HEK293 (cell line): ENCODE results near the gene MS4A18.

Experiments
- CTCF ChIA-PET: fragments of 350-600 bp; formaldehyde crosslinking; extraction: SDS; loops from one replicate; lab custom pipeline; 2021; ENCODE audit warnings: antibody characterized with exemption; lab: Yijun Ruan, JAX
- POLR2A ChIA-PET: fragments of 300-600 bp; formaldehyde crosslinking; extraction: SDS; loops from one replicate; lab custom pipeline; 2020; ENCODE audit warnings: antibody characterized with exemption, inconsistent platforms; lab: Yijun Ruan, JAX
- H3K27ac ChIP-seq: fragments of 200-500 bp; sonication (Bioruptor generic); 2 replicates; pipeline ENCODE4 v1.5.1; 2014; ENCODE audit warnings: low read depth, low read length, control low read depth, inconsistent platforms; ENCODE audit errors: extremely low read depth
- H3K36me3 ChIP-seq, 2 experiments: fragments of 200-500 bp in 1 of 2; sonication (Bioruptor generic) in 1 of 2; 1 replicate in 1 of 2; 2 replicates in 1 of 2; pipeline ENCODE4 v1.5.1; 2014 to 2017; ENCODE audit warnings: inconsistent platforms in 2 of 2, low read length in 2 of 2; ENCODE audit not compliant: control insufficient read depth in 2 of 2, insufficient read depth in 1 of 2
- H3K4me1 ChIP-seq: fragments of 200-500 bp; sonication (Bioruptor generic); 2 replicates; pipeline ENCODE4 v1.5.1; 2014; ENCODE audit warnings: mild to moderate bottlenecking, low read length, inconsistent platforms; ENCODE audit not compliant: control insufficient read depth, insufficient read depth
- H3K4me3 ChIP-seq: 2 replicates; pipeline ENCODE4 v1.5.1; 2011; ENCODE audit warnings: low read depth, mild to moderate bottlenecking, control low read depth, low read length, moderate library complexity
- H3K9me3 ChIP-seq: fragments of 200-500 bp; sonication (Bioruptor generic); 2 replicates; pipeline ENCODE4 v1.5.1; 2014; ENCODE audit warnings: low read depth, low read length, inconsistent platforms; ENCODE audit not compliant: control insufficient read depth, insufficient read depth
- EGR2 ChIP-seq: fragments of 450-650 bp; formaldehyde crosslinking; IDR thresholded peaks from 2 replicates; pipeline ENCODE4 v1.5.1; 2016; ENCODE audit warnings: low read depth, missing biosample characterization, missing genetic modification characterization
- GLI2 ChIP-seq: fragments of 450-650 bp; formaldehyde crosslinking; IDR thresholded peaks from 2 replicates; pipeline ENCODE4; 2017; ENCODE audit warnings: missing biosample characterization, missing genetic modification characterization, low read depth, borderline replicate concordance
- GLIS2 ChIP-seq: fragments of 450-650 bp; formaldehyde crosslinking; IDR thresholded peaks from 2 replicates; pipeline ENCODE4 v1.5.1; 2016; ENCODE audit warnings: missing biosample characterization, missing genetic modification characterization
- OVOL3 ChIP-seq: fragments of 450-650 bp; formaldehyde crosslinking; IDR thresholded peaks from 2 replicates; pipeline ENCODE4 v1.5.1; 2016; ENCODE audit warnings: missing biosample characterization, missing genetic modification characterization
- SCRT1 ChIP-seq: fragments of 450-650 bp; formaldehyde crosslinking; IDR thresholded peaks from 2 replicates; pipeline ENCODE4 v1.5.1; 2016; ENCODE audit warnings: missing biosample characterization, missing genetic modification characterization, borderline replicate concordance
- SCRT2 ChIP-seq: fragments of 450-650 bp; formaldehyde crosslinking; IDR thresholded peaks from 2 replicates; pipeline ENCODE4 v1.5.1; 2016; ENCODE audit warnings: missing biosample characterization, missing genetic modification characterization
- WT1 ChIP-seq: fragments of 450-650 bp; formaldehyde crosslinking; IDR thresholded peaks from 2 replicates; pipeline ENCODE4 v1.5.1; 2016; ENCODE audit warnings: missing biosample characterization, missing genetic modification characterization
- YY1 ChIP-seq: fragments of 450-650 bp; formaldehyde crosslinking; IDR thresholded peaks from 2 replicates; pipeline ENCODE4 v1.5.1; 2018; ENCODE audit warnings: missing biosample characterization, missing genetic modification characterization
- ZBTB1 ChIP-seq: fragments of 450-650 bp; formaldehyde crosslinking; IDR thresholded peaks from 2 replicates; pipeline ENCODE4 v1.5.1; 2016; ENCODE audit warnings: missing biosample characterization, missing genetic modification characterization
- ZBTB21 ChIP-seq: fragments of 450-650 bp; formaldehyde crosslinking; IDR thresholded peaks from 2 replicates; pipeline ENCODE4 v1.5.1; 2017; ENCODE audit warnings: missing biosample characterization, missing genetic modification characterization
- ZBTB49 ChIP-seq: fragments of 450-650 bp; formaldehyde crosslinking; IDR thresholded peaks from 2 replicates; pipeline ENCODE4 v1.5.1; 2016; ENCODE audit warnings: missing biosample characterization, missing genetic modification characterization, low read depth
- ZNF121 ChIP-seq: fragments of 450-650 bp; formaldehyde crosslinking; IDR thresholded peaks from 2 replicates; pipeline ENCODE4 v1.5.1; 2016; ENCODE audit warnings: missing biosample characterization, missing genetic modification characterization
- ZNF174 ChIP-seq: fragments of 450-650 bp; formaldehyde crosslinking; IDR thresholded peaks from 2 replicates; pipeline ENCODE4 v1.5.0; 2017; ENCODE audit warnings: missing biosample characterization, mild to moderate bottlenecking, missing genetic modification characterization
- ZNF26 ChIP-seq: fragments of 450-650 bp; formaldehyde crosslinking; IDR thresholded peaks from 2 replicates; pipeline ENCODE4 v1.5.1; 2016; ENCODE audit warnings: missing biosample characterization, missing genetic modification characterization
- ZNF324 ChIP-seq: fragments of 450-650 bp; formaldehyde crosslinking; IDR thresholded peaks from 2 replicates; pipeline ENCODE4 v1.5.1; 2016; ENCODE audit warnings: missing biosample characterization, missing genetic modification characterization
- ZNF37A ChIP-seq: fragments of 450-650 bp; IDR thresholded peaks from 2 replicates; pipeline ENCODE4 v1.5.1; 2018; ENCODE audit warnings: missing biosample characterization, missing genetic modification characterization
- ZNF391 ChIP-seq: fragments of 450-650 bp; formaldehyde crosslinking; IDR thresholded peaks from 2 replicates; pipeline ENCODE4 v1.5.1; 2016; ENCODE audit warnings: low read depth, missing biosample characterization, missing genetic modification characterization, borderline replicate concordance
- ZNF423 ChIP-seq: fragments of 450-650 bp; formaldehyde crosslinking; IDR thresholded peaks from 2 replicates; pipeline ENCODE4 v1.5.1; 2016; ENCODE audit warnings: missing biosample characterization, missing genetic modification characterization
- ZNF426 ChIP-seq: fragments of 450-650 bp; formaldehyde crosslinking; IDR thresholded peaks from 2 replicates; pipeline ENCODE4 v1.5.1; 2017; ENCODE audit warnings: missing biosample characterization, missing genetic modification characterization, mild to moderate bottlenecking, inconsistent platforms, moderate library complexity
- ZNF433 ChIP-seq: fragments of 450-650 bp; formaldehyde crosslinking; IDR thresholded peaks from 2 replicates; pipeline ENCODE4 v1.5.1; 2016; ENCODE audit warnings: missing biosample characterization, missing genetic modification characterization, low read depth
- ZNF488 ChIP-seq: fragments of 450-650 bp; formaldehyde crosslinking; IDR thresholded peaks from 2 replicates; pipeline ENCODE4 v1.5.1; 2016; ENCODE audit warnings: missing biosample characterization, missing genetic modification characterization
- ZNF610 ChIP-seq: fragments of 450-650 bp; formaldehyde crosslinking; IDR thresholded peaks from 2 replicates; pipeline ENCODE4 v1.5.1; 2016; ENCODE audit warnings: missing biosample characterization, missing genetic modification characterization, borderline replicate concordance
- ZNF654 ChIP-seq: fragments of 450-650 bp; formaldehyde crosslinking; IDR thresholded peaks from 2 replicates; pipeline ENCODE4 v1.5.1; 2016; ENCODE audit warnings: low read depth, missing biosample characterization, missing genetic modification characterization
- ZNF677 ChIP-seq: fragments of 450-650 bp; IDR thresholded peaks from 2 replicates; pipeline ENCODE4 v1.5.0; 2018; ENCODE audit warnings: missing biosample characterization, mild to moderate bottlenecking, missing genetic modification characterization, moderate library complexity
- ZNF692 ChIP-seq: fragments of 450-650 bp; formaldehyde crosslinking; IDR thresholded peaks from 2 replicates; pipeline ENCODE4 v1.5.1; 2016; ENCODE audit warnings: missing biosample characterization, missing genetic modification characterization
- ZNF777 ChIP-seq: fragments of 450-650 bp; formaldehyde crosslinking; IDR thresholded peaks from 2 replicates; pipeline ENCODE4 v1.5.1; 2017; ENCODE audit warnings: missing biosample characterization, missing genetic modification characterization, borderline replicate concordance
- ZSCAN23 ChIP-seq: fragments of 450-650 bp; formaldehyde crosslinking; IDR thresholded peaks from 2 replicates; pipeline ENCODE4 v1.5.1; 2016; ENCODE audit warnings: missing biosample characterization, missing genetic modification characterization
- ZSCAN5A ChIP-seq: fragments of 450-650 bp; formaldehyde crosslinking; IDR thresholded peaks from 2 replicates; pipeline ENCODE4 v1.5.1; 2016; ENCODE audit warnings: missing biosample characterization, missing genetic modification characterization

MS4A18 gene

GRCh38 chr11:60771879-60772525, 47.5 kb downstream of the MS4A18 start:
- no peaks in the 10 kb centered on the region for H3K9me3 ChIP-seq
- H3K36me3 ChIP-seq = no peaks in the 10 kb centered on the region
- ChIA-PET CTCF (interaction anchor here (0.6 to 1.7 kb wide), 6 partner anchors 8 to 190 kb away, joined by 3 to 7 read pairs (median 4); no protein-coding TSS in a partner anchor), POLR2A (no interaction called here)
- no peak for TF ChIP-seq ZNF677 (tag by site-specific recombination)
- TF ChIP-seq SCRT2 (tag by site-specific recombination) = no peak
- TF ChIP-seq ZNF610 (tag by site-specific recombination) = no peak
- TF ChIP-seq ZNF423 (tag by site-specific recombination) = no peak
- TF ChIP-seq ZNF174 (tag by site-specific recombination) = no peak
- no peak for TF ChIP-seq ZBTB21
- TF ChIP-seq EGR2 = no peak
- TF ChIP-seq OVOL3 (tag by site-specific recombination) = no peak
- TF ChIP-seq WT1 (tag by site-specific recombination) = no peak
- TF ChIP-seq ZNF426 = no peak
- TF ChIP-seq ZNF488 (tag by site-specific recombination) = no peak
- no peak for TF ChIP-seq ZNF433
- TF ChIP-seq YY1 (tag by site-specific recombination) = no peak
- TF ChIP-seq SCRT1 (tag by site-specific recombination) = no peak
- TF ChIP-seq GLI2 (tag by site-specific recombination) = no peak
- TF ChIP-seq ZNF391 (tag by site-specific recombination) = no peak
- TF ChIP-seq ZSCAN5A (tag by site-specific recombination) = no peak
- TF ChIP-seq ZBTB1 (tag by site-specific recombination) = no peak
- no peak for TF ChIP-seq ZBTB49 (tag by site-specific recombination)
- TF ChIP-seq, all 188 proteins: peak for 0
- Histone ChIP-seq H3K27ac (no peak overlapping the region), H3K4me3 (no peak overlapping the region), H3K4me1 (no peaks in the 10 kb centered on the region)

GRCh38 chr11:60772666-60773065, 48.1 kb downstream of the MS4A18 start:
- ChIA-PET POLR2A (no interaction called here), CTCF (interaction anchor here (1.2 to 1.7 kb wide), 4 partner anchors 8 to 127 kb away, joined by 3 to 7 read pairs (median 4); no protein-coding TSS in a partner anchor)
- H3K4me1 ChIP-seq = no peaks in the 10 kb centered on the region
- no peaks in the 10 kb centered on the region for H3K9me3 ChIP-seq
- TF ChIP-seq ZNF37A (tag by site-specific recombination) (no peak), ZNF692 (no peak), ZNF654 (no peak), GLIS2 (tag by site-specific recombination) (no peak), ZNF26 (tag by site-specific recombination) (no peak), ZBTB21 (no peak), ZNF777 (tag by site-specific recombination) (no peak), ZNF324 (tag by site-specific recombination) (no peak), ZSCAN23 (tag by site-specific recombination) (no peak), ZNF121 (tag by site-specific recombination) (no peak)
- no peaks in the 10 kb centered on the region for H3K36me3 ChIP-seq
- H3K27ac ChIP-seq = no peak overlapping the region
- H3K4me3 ChIP-seq = no peak overlapping the region
